Colonic mucosa (tissue), 4 donors: ENCODE results near the gene SETD4. TPM values are rescaled to one million over a fixed set of nuclear protein-coding genes. Genes with fewer than 3 reads are reported as not detected.

ENCODE experiments used
- DNase-seq: peaks from one replicate; pipeline ENCODE4 v3.0.0-alpha.2; 2020
- H3K27ac ChIP-seq: fragments of 200-600 bp; one replicate; pipeline ENCODE4 v1.8.0; 2021
- H3K27me3 ChIP-seq: fragments of 200-600 bp; one replicate; pipeline ENCODE4 v1.8.0; 2021
- H3K36me3 ChIP-seq: fragments of 200-600 bp; one replicate; pipeline ENCODE4 v1.8.0; 2021
- H3K4me1 ChIP-seq: fragments of 200-600 bp; one replicate; pipeline ENCODE4 v1.8.0; 2021; ENCODE audit warnings: mild to moderate bottlenecking
- H3K4me3 ChIP-seq: fragments of 200-600 bp; one replicate; pipeline ENCODE4 v1.8.0; 2021
- H3K9ac ChIP-seq, 2 donors: one replicate each; pipeline ENCODE4 v1.7.0; 2013; ENCODE audit warnings: control low read depth in 2 of 2, low read depth in 2 of 2, low read length in 2 of 2
- H3K9me3 ChIP-seq: fragments of 200-600 bp; one replicate; pipeline ENCODE4 v1.8.0; 2021
- intact Hi-C: fragments of 100-400 bp; cut with DNase I; formaldehyde crosslinking; loops from one replicate; pipeline ENCODE4 v1.14.1; 2022
- total RNA-seq, 2 donors: library from RNA; stranded (reverse); fragmentation: NEBNext Ultra II Directional in 1 of 2; extraction: Animal tissue kit (Norgen Biotek cat#: 25700) in 1 of 2; gene quantifications; one replicate each; pipeline ENCODE4 v1.2.1, GENCODE V29; 2021
- TF ChIP-seq, protein P1 (sequence below): fragments of 200-600 bp; IDR thresholded peaks from one replicate; pipeline ENCODE4 v1.8.0; 2022; ENCODE audit warnings: antibody characterized with exemption, mild to moderate bottlenecking
- donor health status: healthy.
- donor health status: DM: no; HTN: no; CAD: no.
- donor health status: DM: no; HTN: no; CAD: no.

SETD4 gene
- total RNA-seq, 2 donors from 2014 or later = 14.7 to 22.7 TPM

GRCh38 chr21:36063375-36064084, 3.2 kb upstream of the SETD4 start:
- Histone ChIP-seq H3K9ac (no peak overlapping the region), H3K27ac (no peak overlapping the region), H3K9me3 (no peaks in the 10 kb centered on the region), H3K4me1 (peaks cover 6% of the 10 kb centered on the region), H3K27me3 (no peaks in the 10 kb centered on the region), H3K36me3 (no peaks in the 10 kb centered on the region), H3K4me3 (no peak overlapping the region)
- intact Hi-C loops = no loop called here
- TF ChIP-seq, protein P1, sequence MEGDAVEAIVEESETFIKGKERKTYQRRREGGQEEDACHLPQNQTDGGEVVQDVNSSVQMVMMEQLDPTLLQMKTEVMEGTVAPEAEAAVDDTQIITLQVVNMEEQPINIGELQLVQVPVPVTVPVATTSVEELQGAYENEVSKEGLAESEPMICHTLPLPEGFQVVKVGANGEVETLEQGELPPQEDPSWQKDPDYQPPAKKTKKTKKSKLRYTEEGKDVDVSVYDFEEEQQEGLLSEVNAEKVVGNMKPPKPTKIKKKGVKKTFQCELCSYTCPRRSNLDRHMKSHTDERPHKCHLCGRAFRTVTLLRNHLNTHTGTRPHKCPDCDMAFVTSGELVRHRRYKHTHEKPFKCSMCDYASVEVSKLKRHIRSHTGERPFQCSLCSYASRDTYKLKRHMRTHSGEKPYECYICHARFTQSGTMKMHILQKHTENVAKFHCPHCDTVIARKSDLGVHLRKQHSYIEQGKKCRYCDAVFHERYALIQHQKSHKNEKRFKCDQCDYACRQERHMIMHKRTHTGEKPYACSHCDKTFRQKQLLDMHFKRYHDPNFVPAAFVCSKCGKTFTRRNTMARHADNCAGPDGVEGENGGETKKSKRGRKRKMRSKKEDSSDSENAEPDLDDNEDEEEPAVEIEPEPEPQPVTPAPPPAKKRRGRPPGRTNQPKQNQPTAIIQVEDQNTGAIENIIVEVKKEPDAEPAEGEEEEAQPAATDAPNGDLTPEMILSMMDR = no peak
- no peak for DNase-seq

DNA sequence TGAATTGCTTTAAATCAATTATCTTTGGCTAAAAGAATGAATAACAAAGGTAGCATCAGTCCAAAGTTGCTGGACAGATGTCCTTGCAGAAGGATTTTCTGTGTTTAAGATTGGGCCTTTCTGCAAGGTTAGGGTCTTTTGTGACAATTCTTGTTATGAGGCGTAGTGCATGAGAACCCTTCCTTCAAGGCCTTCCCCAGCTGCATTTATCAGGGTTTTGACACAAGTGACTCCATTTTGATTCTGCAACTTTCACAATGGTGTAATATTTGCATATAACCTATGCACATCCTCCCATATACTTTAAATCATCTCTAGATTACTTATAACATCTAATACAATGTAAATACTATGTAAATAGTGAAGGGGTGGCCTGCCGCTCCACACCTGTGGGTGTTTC, 1.1 kb upstream of the SETD4 start:
- H3K36me3 ChIP-seq = peaks cover 4% of the 10 kb centered on the region
- H3K4me3 ChIP-seq = no peak overlapping the region
- intact Hi-C loops = no loop called here
- no peaks in the 10 kb centered on the region for H3K9me3 ChIP-seq
- no peak for DNase-seq
- peaks cover 6% of the 10 kb centered on the region for H3K4me1 ChIP-seq
- no peak overlapping the region for H3K9ac ChIP-seq
- no peaks in the 10 kb centered on the region for H3K27me3 ChIP-seq
- H3K27ac ChIP-seq = no peak overlapping the region
- TF ChIP-seq, protein P1 = no peak

- H3K9me3 ChIP-seq = no peaks in the 10 kb centered on the region
- peaks cover 6% of the 10 kb centered on the region for H3K4me1 ChIP-seq
- peak; percentile 58 for DNase-seq
- TF ChIP-seq, protein P1 = no peak
- H3K9ac ChIP-seq = peak overlapping the region; percentile 66 to 74
- intact Hi-C loops = loop anchor here (10.0 kb wide), 1 partner anchor 45 kb away; no protein-coding TSS in a partner anchor
- peaks cover 9% of the 10 kb centered on the region for H3K36me3 ChIP-seq
- peak overlapping the region; percentile 91 for H3K27ac ChIP-seq
- H3K4me3 ChIP-seq = peak overlapping the region; percentile 65
- no peaks in the 10 kb centered on the region for H3K27me3 ChIP-seq
Measured at GRCh38 chr21:36059823-36060158, 535 bp downstream of the SETD4 start.

- intact Hi-C loops = loop anchor here (10.0 kb wide), 1 partner anchor 49 kb away; no protein-coding TSS in a partner anchor
- H3K36me3 ChIP-seq = peaks cover 9% of the 10 kb centered on the region
- H3K27me3 ChIP-seq = no peaks in the 10 kb centered on the region
Measured at GRCh38 chr21:36055551-36055950, 4.8 kb downstream of the SETD4 start.

DNA sequence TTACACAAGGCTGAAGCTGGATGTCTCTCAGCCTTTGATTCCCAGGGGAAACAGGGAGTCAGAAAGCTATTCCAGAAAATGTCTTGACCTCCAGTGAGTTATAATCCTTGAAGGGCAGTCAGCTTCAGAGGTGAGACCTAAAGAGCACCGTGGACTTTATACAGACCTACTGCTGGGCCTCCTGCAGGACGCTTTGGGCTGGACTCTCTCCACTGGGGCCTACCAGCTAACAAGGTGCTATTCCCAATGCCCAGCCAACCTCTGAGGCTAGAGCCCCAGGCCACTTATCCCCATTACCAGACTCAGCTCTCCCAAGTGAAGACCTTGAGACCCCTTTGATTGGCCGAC, 6.6 kb downstream of the SETD4 start:
- no peak overlapping the region for H3K4me3 ChIP-seq
- no peak for DNase-seq
- peaks cover 9% of the 10 kb centered on the region for H3K36me3 ChIP-seq
- no peak overlapping the region for H3K27ac ChIP-seq
- TF ChIP-seq, protein P1 = no peak
- H3K9ac ChIP-seq = no peak overlapping the region
- no peaks in the 10 kb centered on the region for H3K27me3 ChIP-seq
- intact Hi-C loops = loop anchor here (10.0 kb wide), 1 partner anchor 51 kb away; no protein-coding TSS in a partner anchor
- H3K4me1 ChIP-seq = no peaks in the 10 kb centered on the region
- no peaks in the 10 kb centered on the region for H3K9me3 ChIP-seq

More at GRCh38 chr21:36055551-36055950, 4.8 kb downstream of the SETD4 start:
- TF ChIP-seq, protein P1 = no peak
- Histone ChIP-seq H3K9ac (no peak overlapping the region), H3K4me3 (no peak overlapping the region), H3K27ac (no peak overlapping the region), H3K9me3 (no peaks in the 10 kb centered on the region), H3K4me1 (peaks cover 6% of the 10 kb centered on the region)
- no peak for DNase-seq
